ENCODE measurements around the gene TDRD5.

DNA sequence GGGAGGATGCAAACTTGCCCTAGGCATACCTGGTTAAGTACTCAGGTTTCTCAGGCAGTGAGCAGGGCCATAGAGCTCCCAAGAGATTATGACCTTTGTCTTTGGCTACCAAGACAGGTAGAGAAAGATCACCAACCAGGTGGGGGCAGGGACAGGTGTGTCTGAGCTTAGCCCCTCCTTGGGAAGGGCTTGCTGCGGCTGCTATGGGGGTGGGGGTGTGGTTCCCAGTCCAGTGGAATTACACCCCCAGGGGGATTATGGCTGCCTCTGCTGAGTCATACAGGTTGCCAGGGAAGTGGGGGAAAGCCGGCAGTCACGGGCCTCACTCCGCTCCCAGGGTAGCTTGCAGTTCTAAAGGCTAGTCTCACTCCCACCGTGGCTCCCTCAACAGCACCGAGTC is 86.2 kb downstream of the TDRD5 start:
- TF ChIP-seq, protein P1, sequence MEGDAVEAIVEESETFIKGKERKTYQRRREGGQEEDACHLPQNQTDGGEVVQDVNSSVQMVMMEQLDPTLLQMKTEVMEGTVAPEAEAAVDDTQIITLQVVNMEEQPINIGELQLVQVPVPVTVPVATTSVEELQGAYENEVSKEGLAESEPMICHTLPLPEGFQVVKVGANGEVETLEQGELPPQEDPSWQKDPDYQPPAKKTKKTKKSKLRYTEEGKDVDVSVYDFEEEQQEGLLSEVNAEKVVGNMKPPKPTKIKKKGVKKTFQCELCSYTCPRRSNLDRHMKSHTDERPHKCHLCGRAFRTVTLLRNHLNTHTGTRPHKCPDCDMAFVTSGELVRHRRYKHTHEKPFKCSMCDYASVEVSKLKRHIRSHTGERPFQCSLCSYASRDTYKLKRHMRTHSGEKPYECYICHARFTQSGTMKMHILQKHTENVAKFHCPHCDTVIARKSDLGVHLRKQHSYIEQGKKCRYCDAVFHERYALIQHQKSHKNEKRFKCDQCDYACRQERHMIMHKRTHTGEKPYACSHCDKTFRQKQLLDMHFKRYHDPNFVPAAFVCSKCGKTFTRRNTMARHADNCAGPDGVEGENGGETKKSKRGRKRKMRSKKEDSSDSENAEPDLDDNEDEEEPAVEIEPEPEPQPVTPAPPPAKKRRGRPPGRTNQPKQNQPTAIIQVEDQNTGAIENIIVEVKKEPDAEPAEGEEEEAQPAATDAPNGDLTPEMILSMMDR (IDR thresholded peaks at IDR 0.05) = no peak
- TF ChIP-seq EP300 (IDR thresholded peaks at IDR 0.05) = no peak
